ENCODE results near the gene ANKH.

- TF ChIP-seq RAD21 (IDR thresholded peaks at IDR 0.05; ENCODE audit: low read depth), result no peak
- no peak for TF ChIP-seq REST (IDR thresholded peaks at IDR 0.05; ENCODE audit: low read depth)
- no peak for TF ChIP-seq FOXM1 (IDR thresholded peaks at IDR 0.05; ENCODE audit: borderline replicate concordance, low read depth)
- no peak for TF ChIP-seq NFIC (IDR thresholded peaks at IDR 0.05)
- TF ChIP-seq TEAD4 (IDR thresholded peaks at IDR 0.05), result no peak
These were observed 196.4 kb downstream of the ANKH start for GRCh38 chr5:14674983-14675854.

Measured in Ishikawa (cell line).